ENCODE data around the gene FGF22. TPM values are rescaled to one million over a fixed set of nuclear protein-coding genes. Genes with fewer than 3 reads are reported as not detected.

The FGF22 gene
- total and polyA plus RNA-seq, 10 of the 15 experiments (the other 5 are each of a cell fraction or from before 2014, with no cell fraction given): 0.05 TPM; not detected in 9

GRCh38 chr19:629961-630714 lies 9.5 kb upstream of the FGF22 start:
- POLR2A ChIA-PET: no interaction called here
- in situ Hi-C loops (cut with MboI): no loop called here

More at GRCh38 chr19:629961-630714, 9.5 kb upstream of the FGF22 start:
- FAIRE-seq (no peak), ATAC-seq (no peak), DNase-seq (ENCODE audit: low read depth, low spot score) (no peak)
- peaks cover 12% of the 10 kb centered on the region for H3K4me1 ChIP-seq (ENCODE audit: control insufficient read depth, insufficient read depth, low read length)
- CTCF ChIA-PET: no interaction called here
- no peak overlapping the region for H3K4me2 ChIP-seq (ENCODE audit: control insufficient read depth, insufficient read depth)
- RAD21 ChIA-PET (ENCODE audit: unreplicated experiment): no interaction called here
- no peaks in the 10 kb centered on the region for H3K27me3 ChIP-seq (replicated peaks in 1 of 2; ENCODE audit: control insufficient read depth in 2 of 2, insufficient read depth in 2 of 2, low read length in 1 of 2)
- H3K27ac ChIP-seq (ENCODE audit: control insufficient read depth, insufficient read depth): no peak overlapping the region
- SMC1A ChIA-PET (ENCODE audit: uncharacterized antibody, unreplicated experiment): no interaction called here
- intact Hi-C loops (cut with micrococcal nuclease; ENCODE audit: unreplicated experiment): loop anchor here (5.0 kb wide), 1 partner anchor 58 kb away; the partner anchor contains the start of gene BSG
- BruUV-seq (replicated peaks): no TSS peak
- 97% methylated on average over 27 of the region's 30 CpGs for WGBS (ENCODE audit: insufficient coverage, insufficient replicate concordance, low lambda C conversion rate, missing lambda C conversion rate)
- H3K9me3 ChIP-seq (replicated peaks; ENCODE audit: control insufficient read depth, insufficient read depth, low read length): no peaks in the 10 kb centered on the region
- H3K9ac ChIP-seq (ENCODE audit: control insufficient read depth, insufficient read depth, low read length): no peak overlapping the region
- no peaks in the 10 kb centered on the region; a peak in 2 of 4 replicates for H3K36me3 ChIP-seq (ENCODE audit: control insufficient read depth in 2 of 2, insufficient read depth in 2 of 2, low read length in 1 of 2)
- no peak for TF ChIP-seq SP1 (IDR thresholded peaks at IDR 0.05; ENCODE audit: low read depth, low read length)
- TF ChIP-seq POLR2A (IDR thresholded peaks at IDR 0.05; ENCODE audit: low read depth, low read length): no peak
- no peak for TF ChIP-seq ZZZ3 (IDR thresholded peaks at IDR 0.05; ENCODE audit: control insufficient read depth, insufficient read length, low read depth)
- TF ChIP-seq PML (IDR thresholded peaks at IDR 0.05; ENCODE audit: low read length): no peak
- no peak for TF ChIP-seq GATAD2B (conservative IDR thresholded peaks at IDR 0.05; ENCODE audit: low read depth)
- TF ChIP-seq DPF2 (IDR thresholded peaks at IDR 0.05): no peak
- no peak for TF ChIP-seq TCF3 (IDR thresholded peaks at IDR 0.05; ENCODE audit: borderline replicate concordance, insufficient read depth, low read depth, low read length)
- TF ChIP-seq BHLHE40 (IDR thresholded peaks at IDR 0.05; ENCODE audit: borderline replicate concordance in 1 of 2, low read depth in 2 of 2, low read length in 1 of 2): no peak
- TF ChIP-seq GABPA (IDR thresholded peaks at IDR 0.05; ENCODE audit: low read depth): no peak
- no peak for TF ChIP-seq IKZF2 (IDR thresholded peaks at IDR 0.05)
- TF ChIP-seq CREB1 (IDR thresholded peaks at IDR 0.05; ENCODE audit: low read depth): no peak
- no peak for TF ChIP-seq ZSCAN29 (IDR thresholded peaks at IDR 0.05)
- TF ChIP-seq YBX1 (IDR thresholded peaks at IDR 0.05): no peak
- TF ChIP-seq CBX5 (IDR thresholded peaks at IDR 0.05; ENCODE audit: low read depth): no peak
- TF ChIP-seq CUX1 (IDR thresholded peaks at IDR 0.05; ENCODE audit: insufficient replicate concordance, low read depth, low read length): no peak
- no peak for TF ChIP-seq MYB (IDR thresholded peaks at IDR 0.05; ENCODE audit: borderline replicate concordance, low read depth, low read length)
- no peak for TF ChIP-seq BMI1 (IDR thresholded peaks at IDR 0.05; ENCODE audit: borderline replicate concordance)
- TF ChIP-seq ZNF217 (IDR thresholded peaks at IDR 0.05): no peak
- H3K79me2 ChIP-seq (ENCODE audit: control insufficient read depth, insufficient read depth, low read length): peaks cover 16% of the 10 kb centered on the region
- no peak overlapping the region for H2AFZ ChIP-seq (ENCODE audit: control insufficient read depth, low read depth, low read length)
- H4K20me1 ChIP-seq (ENCODE audit: control insufficient read depth, insufficient read depth): no peaks in the 10 kb centered on the region
- H3K4me3 ChIP-seq: no peak overlapping the region

All from GM12878 (cell line).